Small intestine (tissue), 7 donors: ENCODE results near the gene MAP3K5. TPM values are rescaled to one million over a fixed set of nuclear protein-coding genes. Genes with fewer than 3 reads are reported as not detected.

Experiments
- DNase-seq, 2 donors: peaks; one replicate each; pipeline versions ENCODE4 v3.0.0 to v3.0.0-alpha.2; 2013
- FAIRE-seq: peaks from 2 replicates; lab custom pipeline; 2012; peaks lifted over from hg19 to GRCh38; lab: Jason Lieb, UNC
- H3K27ac ChIP-seq, 3 donors: one replicate each; pipeline ENCODE4 v1.5.1; 2013; ENCODE audit warnings: low read length in 2 of 3, mild to moderate bottlenecking in 2 of 3, control low read depth in 1 of 3, inconsistent platforms in 1 of 3, low read depth in 1 of 3, moderate library complexity in 1 of 3
- H3K27me3 ChIP-seq, 3 donors: one replicate each; pipeline ENCODE4 v1.6.1; 2013; ENCODE audit warnings: low read length in 3 of 3, inconsistent platforms in 1 of 3; ENCODE audit not compliant: control insufficient read depth in 3 of 3, insufficient read depth in 3 of 3
- H3K36me3 ChIP-seq, 3 donors: one replicate each; pipeline ENCODE4 v1.6.1; 2013; ENCODE audit warnings: low read length in 3 of 3, inconsistent platforms in 1 of 3, low read depth in 1 of 3, mild to moderate bottlenecking in 1 of 3, moderate library complexity in 1 of 3; ENCODE audit not compliant: control insufficient read depth in 3 of 3, insufficient read depth in 2 of 3
- H3K4me1 ChIP-seq, 3 donors: one replicate each; pipeline ENCODE4 v1.6.1; 2013; ENCODE audit warnings: low read length in 2 of 3, inconsistent platforms in 1 of 3, low read depth in 1 of 3, mild to moderate bottlenecking in 1 of 3, moderate library complexity in 1 of 3; ENCODE audit not compliant: control insufficient read depth in 3 of 3, insufficient read depth in 2 of 3
- H3K4me3 ChIP-seq, 3 donors: one replicate each; pipeline ENCODE4 v1.5.1; 2013; ENCODE audit warnings: low read length in 3 of 3, control low read depth in 1 of 3, inconsistent platforms in 1 of 3, low read depth in 1 of 3, mild to moderate bottlenecking in 1 of 3, moderate library complexity in 1 of 3
- H3K9me3 ChIP-seq, 2 donors: one replicate each; pipeline ENCODE4 v1.6.1; 2013; ENCODE audit warnings: low read depth in 1 of 2, low read length in 1 of 2; ENCODE audit not compliant: control insufficient read depth in 2 of 2, insufficient read depth in 1 of 2
- WGBS, 3 donors: extraction: QIAGEN DNeasy Blood & Tissue Kit; methylation state at CpG; one replicate each; pipeline ENCODE4 v1.1.7; 2013; 5-methylcytosine and 5-hydroxymethylcytosine counted together
- polyA plus RNA-seq, 4 donors: library from polyadenylated mRNA; stranded (reverse) in 3 of 4; unstranded in 1 of 4; fragments of 200-250 nt in 3 of 4; fragments of 120-200 nt in 1 of 4; gene quantifications; one replicate each; pipeline versions ENCODE4 v1.2.1 to v1.2.3, GENCODE V29; 2013
- donor health status: healthy with polysubstance abuse.
- donor health status: control.
- donor health status: control.
- donor health status: Bipolar disorder and iron deficiency.
- donor health status: healthy.

MAP3K5 gene
- polyA plus RNA-seq, 4 donors, result 5.4 to 9.5 (median 7.0) TPM

DNA sequence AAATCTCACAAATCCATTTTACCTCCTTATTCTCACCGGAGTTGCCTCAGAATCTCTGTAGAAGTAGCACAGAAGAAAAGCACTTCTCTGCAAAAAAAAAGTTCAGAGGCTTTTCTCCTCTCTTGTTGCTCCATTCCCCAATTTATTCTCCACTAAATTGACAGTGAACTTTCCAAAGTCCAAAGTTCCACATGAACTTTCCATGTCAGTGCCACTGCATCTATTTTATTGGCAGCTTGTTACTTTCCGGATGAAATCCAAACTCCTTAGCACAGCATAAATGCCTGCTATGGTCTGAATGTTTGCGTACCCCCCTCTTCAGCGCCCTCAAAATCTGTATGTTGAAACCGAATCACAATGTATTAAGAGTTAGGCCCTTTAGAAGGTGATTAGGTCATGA lies 165.1 kb downstream of the MAP3K5 start:
- Histone ChIP-seq H3K27ac (no peak overlapping the region), H3K4me3 (no peak overlapping the region), H3K4me1 (peaks cover 0 to 6% (median 2%) of the 10 kb centered on the region in 3 donors), H3K36me3 (peaks cover under 1 to 6% (median 2%) of the 10 kb centered on the region in 3 donors), H3K9me3 (no peaks in the 10 kb centered on the region), H3K27me3 (no peaks in the 10 kb centered on the region)
- no peak for FAIRE-seq
- peak; percentile 30 to 59 for DNase-seq
- WGBS, 3 donors, result 40 to 80% (median 55%) methylated on average over 5 of the region's 5 CpGs

GRCh38 chr6:136625293-136625692 lies 167.0 kb downstream of the MAP3K5 start:
- Histone ChIP-seq H3K36me3 (peaks cover 2% of the 10 kb centered on the region in 3 donors), H3K4me3 (no peak overlapping the region), H3K27ac (no peak overlapping the region), H3K9me3 (no peaks in the 10 kb centered on the region), H3K4me1 (peaks cover 0 to 6% (median 2%) of the 10 kb centered on the region in 3 donors), H3K27me3 (no peaks in the 10 kb centered on the region)
- WGBS, 3 donors, result 93 to 100% (median 98%) methylated on average over 1 of the region's 1 CpG
- no peak for DNase-seq
- FAIRE-seq, result no peak

DNA sequence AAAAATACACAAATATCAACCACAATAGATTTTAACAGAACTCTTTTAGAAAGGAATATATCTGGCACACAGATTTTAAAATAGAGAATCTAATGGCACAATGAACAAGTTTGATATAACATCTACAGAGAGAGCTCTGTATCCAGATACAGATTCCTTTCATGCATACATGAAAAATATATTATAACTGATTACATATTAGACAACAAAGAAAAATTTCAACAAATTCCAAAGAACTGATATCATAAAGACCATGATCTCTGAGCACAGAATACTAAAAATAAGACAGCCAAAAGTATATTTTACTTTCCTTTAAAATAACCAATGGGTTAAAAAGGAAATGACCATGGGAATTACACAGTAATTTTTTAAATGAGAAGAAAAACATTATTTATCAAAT lies 167.9 kb downstream of the MAP3K5 start:
- H3K36me3 ChIP-seq, result peaks cover 0 to 2% (median 2%) of the 10 kb centered on the region in 3 donors
- no peaks in the 10 kb centered on the region for H3K27me3 ChIP-seq
- DNase-seq, result no peak
- H3K9me3 ChIP-seq, result no peaks in the 10 kb centered on the region
- no peak overlapping the region for H3K27ac ChIP-seq
- H3K4me1 ChIP-seq, result peaks cover 0 to 6% (median 2%) of the 10 kb centered on the region in 3 donors
- no peak for FAIRE-seq
- H3K4me3 ChIP-seq, result no peak overlapping the region

- FAIRE-seq (no peak), DNase-seq (no peak)
- H3K36me3 ChIP-seq, result peaks cover 0 to 6% (median 6%) of the 10 kb centered on the region in 3 donors
- H3K9me3 ChIP-seq, result no peaks in the 10 kb centered on the region
- WGBS, 3 donors, result 78 to 89% (median 86%) methylated on average over 2 of the region's 2 CpGs
- no peaks in the 10 kb centered on the region for H3K27me3 ChIP-seq
- H3K4me1 ChIP-seq, result no peaks in the 10 kb centered on the region
- no peak overlapping the region for H3K27ac ChIP-seq
- H3K4me3 ChIP-seq, result no peak overlapping the region
Observed at GRCh38 chr6:136618086-136618485, 174.2 kb downstream of the MAP3K5 start.

DNA sequence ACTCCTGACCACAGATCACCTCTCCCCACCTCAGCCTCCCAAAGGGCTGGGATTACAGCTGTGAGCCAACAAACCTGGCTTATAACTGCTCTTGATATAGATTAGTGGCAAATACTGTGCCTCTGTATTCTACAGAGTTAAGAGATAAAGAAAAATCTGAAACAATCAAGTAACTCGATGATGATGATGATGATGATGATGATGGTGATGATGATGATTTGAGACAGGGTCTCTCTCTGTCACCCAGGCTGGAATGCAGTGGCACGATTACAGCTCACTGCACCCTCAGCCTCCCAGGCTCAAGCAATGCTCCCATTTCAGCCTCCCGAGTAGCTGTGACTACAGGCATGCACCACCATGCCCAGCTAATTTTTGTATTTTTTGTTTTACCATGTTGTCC lies 175.8 kb downstream of the MAP3K5 start:
- H3K9me3 ChIP-seq, result no peaks in the 10 kb centered on the region
- no peaks in the 10 kb centered on the region for H3K4me1 ChIP-seq
- DNase-seq (no peak), FAIRE-seq (no peak)
- no peak overlapping the region for H3K4me3 ChIP-seq
- H3K27me3 ChIP-seq, result no peaks in the 10 kb centered on the region
- peaks cover 0 to 6% (median 4%) of the 10 kb centered on the region in 3 donors for H3K36me3 ChIP-seq
- no peak overlapping the region for H3K27ac ChIP-seq
- WGBS, 3 donors, result 98 to 100% (median 100%) methylated on average over 3 of the region's 3 CpGs

- Histone ChIP-seq H3K4me1 (peaks cover 0 to 3% (median 0%) of the 10 kb centered on the region in 3 donors), H3K9me3 (no peaks in the 10 kb centered on the region), H3K27ac (no peak overlapping the region), H3K4me3 (no peak overlapping the region), H3K27me3 (no peaks in the 10 kb centered on the region), H3K36me3 (peaks cover 0 to 4% (median 4%) of the 10 kb centered on the region in 3 donors)
- WGBS, 3 donors, result 81 to 96% (median 91%) methylated on average over 2 of the region's 2 CpGs
- FAIRE-seq (no peak), DNase-seq (no peak)
Observed at GRCh38 chr6:136614994-136615393, 177.3 kb downstream of the MAP3K5 start.

GRCh38 chr6:136614350-136614749 lies 177.9 kb downstream of the MAP3K5 start:
- peaks cover 0 to 4% (median 4%) of the 10 kb centered on the region in 3 donors for H3K36me3 ChIP-seq
- no peak overlapping the region for H3K4me3 ChIP-seq
- H3K27ac ChIP-seq, result no peak overlapping the region
- FAIRE-seq (no peak), DNase-seq (no peak)
- no peaks in the 10 kb centered on the region for H3K9me3 ChIP-seq
- WGBS, 3 donors, result 94 to 96% (median 96%) methylated on average over 1 of the region's 1 CpG
- peaks cover 0 to 4% (median 3%) of the 10 kb centered on the region in 3 donors for H3K4me1 ChIP-seq
- H3K27me3 ChIP-seq, result no peaks in the 10 kb centered on the region

DNA sequence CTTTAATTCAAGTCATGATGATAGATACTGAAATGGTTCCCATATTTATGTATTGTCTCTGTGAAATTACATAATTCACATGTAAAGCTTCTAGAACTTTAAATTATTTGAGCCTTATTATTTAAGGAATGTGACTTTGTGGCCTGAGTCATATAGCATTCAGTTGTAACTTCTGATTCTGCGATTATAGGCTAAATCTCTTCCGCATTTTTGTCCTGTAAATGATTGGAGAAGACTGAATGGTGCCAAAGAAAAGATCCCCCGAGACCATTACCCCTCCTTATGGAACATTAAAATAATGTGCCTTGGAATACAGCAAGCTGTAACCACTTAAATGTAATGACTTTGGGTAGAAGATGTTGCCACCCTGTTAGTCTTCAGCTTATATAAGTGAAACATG lies 178.8 kb downstream of the MAP3K5 start:
- Histone ChIP-seq H3K4me1 (peaks cover 0 to 4% (median 3%) of the 10 kb centered on the region in 3 donors), H3K4me3 (no peak overlapping the region), H3K36me3 (peaks cover 0 to 4% (median 0%) of the 10 kb centered on the region in 3 donors), H3K27me3 (no peaks in the 10 kb centered on the region), H3K9me3 (no peaks in the 10 kb centered on the region), H3K27ac (no peak overlapping the region)
- WGBS, 3 donors, result 93 to 98% (median 93%) methylated on average over 3 of the region's 3 CpGs
- no peak for DNase-seq
- no peak for FAIRE-seq
